Ishikawa (cell line): ENCODE results near the gene MYMK.

Source experiments
- CEBPB ChIP-seq: IDR thresholded peaks from 2 replicates; pipeline ENCODE4 v1.6.1; 2012
- CREB1 ChIP-seq: IDR thresholded peaks from 2 replicates; pipeline ENCODE4 v1.6.1; 2012; ENCODE audit warnings: low read depth
- EGR1 ChIP-seq: IDR thresholded peaks from 2 replicates; pipeline ENCODE4 v1.6.1; 2012
- EP300 ChIP-seq: IDR thresholded peaks from 2 replicates; pipeline ENCODE4 v1.6.1; 2012; ENCODE audit warnings: borderline replicate concordance
- RAD21 ChIP-seq: IDR thresholded peaks from 2 replicates; pipeline ENCODE4 v1.6.1; 2012; ENCODE audit warnings: low read depth
- TCF12 ChIP-seq: IDR thresholded peaks from 2 replicates; pipeline ENCODE4 v1.6.1; 2012; ENCODE audit warnings: low read depth
- TEAD4 ChIP-seq: IDR thresholded peaks from 2 replicates; pipeline ENCODE4 v1.6.1; 2012
- YY1 ChIP-seq: IDR thresholded peaks from 2 replicates; pipeline ENCODE4 v1.6.1; 2012; ENCODE audit warnings: low read depth
- TF ChIP-seq, protein P1 (sequence below): IDR thresholded peaks from 2 replicates; pipeline ENCODE4 v1.6.1; 2012; ENCODE audit warnings: low read depth, mild to moderate bottlenecking
- TF ChIP-seq, protein P2 (sequence below): IDR thresholded peaks from 2 replicates; pipeline ENCODE4 v1.6.1; 2012
- TF ChIP-seq, protein P3 (sequence below): IDR thresholded peaks from 2 replicates; pipeline ENCODE4 v1.6.1; 2012

DNA sequence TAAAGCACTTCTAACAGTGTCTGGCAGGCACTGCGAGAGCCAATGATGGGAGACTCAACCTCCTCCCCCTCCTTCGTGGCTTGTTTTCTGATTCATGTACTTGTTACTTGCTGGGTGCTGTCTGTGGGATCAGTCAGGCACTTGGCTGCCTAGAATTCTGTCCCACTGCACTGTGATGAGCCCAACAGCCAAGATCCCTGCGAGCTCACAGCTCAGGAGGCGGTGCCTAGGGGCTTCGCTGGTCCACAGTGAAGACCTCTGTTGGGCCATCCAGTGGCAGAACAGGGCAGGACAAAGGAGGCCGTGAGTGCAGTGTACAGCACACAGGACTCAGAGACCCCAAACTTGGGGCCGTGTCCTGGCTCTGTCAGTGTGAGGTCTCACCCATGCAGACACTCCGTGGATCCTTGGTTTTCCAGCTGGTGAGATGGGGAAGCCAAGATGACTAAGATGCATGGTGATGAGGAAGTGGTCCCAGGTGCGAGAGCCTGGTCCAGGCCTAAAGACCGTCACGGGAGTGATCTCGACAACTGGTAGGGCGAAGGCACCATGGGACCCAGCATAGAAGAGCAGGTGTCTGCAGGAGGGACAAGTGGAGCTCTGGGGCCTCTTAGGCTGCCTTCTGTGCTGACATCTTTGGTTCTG is 19.5 kb downstream of the MYMK start:
- TF ChIP-seq, protein P1, sequence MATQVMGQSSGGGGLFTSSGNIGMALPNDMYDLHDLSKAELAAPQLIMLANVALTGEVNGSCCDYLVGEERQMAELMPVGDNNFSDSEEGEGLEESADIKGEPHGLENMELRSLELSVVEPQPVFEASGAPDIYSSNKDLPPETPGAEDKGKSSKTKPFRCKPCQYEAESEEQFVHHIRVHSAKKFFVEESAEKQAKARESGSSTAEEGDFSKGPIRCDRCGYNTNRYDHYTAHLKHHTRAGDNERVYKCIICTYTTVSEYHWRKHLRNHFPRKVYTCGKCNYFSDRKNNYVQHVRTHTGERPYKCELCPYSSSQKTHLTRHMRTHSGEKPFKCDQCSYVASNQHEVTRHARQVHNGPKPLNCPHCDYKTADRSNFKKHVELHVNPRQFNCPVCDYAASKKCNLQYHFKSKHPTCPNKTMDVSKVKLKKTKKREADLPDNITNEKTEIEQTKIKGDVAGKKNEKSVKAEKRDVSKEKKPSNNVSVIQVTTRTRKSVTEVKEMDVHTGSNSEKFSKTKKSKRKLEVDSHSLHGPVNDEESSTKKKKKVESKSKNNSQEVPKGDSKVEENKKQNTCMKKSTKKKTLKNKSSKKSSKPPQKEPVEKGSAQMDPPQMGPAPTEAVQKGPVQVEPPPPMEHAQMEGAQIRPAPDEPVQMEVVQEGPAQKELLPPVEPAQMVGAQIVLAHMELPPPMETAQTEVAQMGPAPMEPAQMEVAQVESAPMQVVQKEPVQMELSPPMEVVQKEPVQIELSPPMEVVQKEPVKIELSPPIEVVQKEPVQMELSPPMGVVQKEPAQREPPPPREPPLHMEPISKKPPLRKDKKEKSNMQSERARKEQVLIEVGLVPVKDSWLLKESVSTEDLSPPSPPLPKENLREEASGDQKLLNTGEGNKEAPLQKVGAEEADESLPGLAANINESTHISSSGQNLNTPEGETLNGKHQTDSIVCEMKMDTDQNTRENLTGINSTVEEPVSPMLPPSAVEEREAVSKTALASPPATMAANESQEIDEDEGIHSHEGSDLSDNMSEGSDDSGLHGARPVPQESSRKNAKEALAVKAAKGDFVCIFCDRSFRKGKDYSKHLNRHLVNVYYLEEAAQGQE = no peak
- TF ChIP-seq YY1 (no peak), EP300 (no peak), TCF12 (no peak), CREB1 (no peak), EGR1 (no peak), TEAD4 (no peak), CEBPB (no peak), RAD21 (no peak)
- TF ChIP-seq, protein P2, sequence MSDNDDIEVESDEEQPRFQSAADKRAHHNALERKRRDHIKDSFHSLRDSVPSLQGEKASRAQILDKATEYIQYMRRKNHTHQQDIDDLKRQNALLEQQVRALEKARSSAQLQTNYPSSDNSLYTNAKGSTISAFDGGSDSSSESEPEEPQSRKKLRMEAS = no peak
- TF ChIP-seq, protein P3, sequence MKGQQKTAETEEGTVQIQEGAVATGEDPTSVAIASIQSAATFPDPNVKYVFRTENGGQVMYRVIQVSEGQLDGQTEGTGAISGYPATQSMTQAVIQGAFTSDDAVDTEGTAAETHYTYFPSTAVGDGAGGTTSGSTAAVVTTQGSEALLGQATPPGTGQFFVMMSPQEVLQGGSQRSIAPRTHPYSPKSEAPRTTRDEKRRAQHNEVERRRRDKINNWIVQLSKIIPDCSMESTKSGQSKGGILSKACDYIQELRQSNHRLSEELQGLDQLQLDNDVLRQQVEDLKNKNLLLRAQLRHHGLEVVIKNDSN = no peak
